ENCODE data around the gene LURAP1L.

- TF ChIP-seq POLR2A (IDR thresholded peaks at IDR 0.05) = no peak
- TF ChIP-seq CTCF (IDR thresholded peaks at IDR 0.05) = no peak
- no peak for TF ChIP-seq POLR2AphosphoS5 (IDR thresholded peaks at IDR 0.05)
- no peak for TF ChIP-seq EP300 (IDR thresholded peaks at IDR 0.05)
Measured at GRCh38 chr9:12797037-12797436, 22.2 kb downstream of the LURAP1L start.

All from suprapubic skin (tissue), 4 donors.